NCI-H1436 treated with DMSO at 0.1 percent for 48 hours (cell line): ENCODE data around the gene ZNF341.

ENCODE experiments used
- DNase-seq: peaks from one replicate; lab custom pipeline; 2025; lab: John Stamatoyannopoulos, UW

Gene ZNF341

GRCh38 chr20:33702861-33703260 is 28.9 kb upstream of the ZNF341 start:
- no peak for DNase-seq

DNA sequence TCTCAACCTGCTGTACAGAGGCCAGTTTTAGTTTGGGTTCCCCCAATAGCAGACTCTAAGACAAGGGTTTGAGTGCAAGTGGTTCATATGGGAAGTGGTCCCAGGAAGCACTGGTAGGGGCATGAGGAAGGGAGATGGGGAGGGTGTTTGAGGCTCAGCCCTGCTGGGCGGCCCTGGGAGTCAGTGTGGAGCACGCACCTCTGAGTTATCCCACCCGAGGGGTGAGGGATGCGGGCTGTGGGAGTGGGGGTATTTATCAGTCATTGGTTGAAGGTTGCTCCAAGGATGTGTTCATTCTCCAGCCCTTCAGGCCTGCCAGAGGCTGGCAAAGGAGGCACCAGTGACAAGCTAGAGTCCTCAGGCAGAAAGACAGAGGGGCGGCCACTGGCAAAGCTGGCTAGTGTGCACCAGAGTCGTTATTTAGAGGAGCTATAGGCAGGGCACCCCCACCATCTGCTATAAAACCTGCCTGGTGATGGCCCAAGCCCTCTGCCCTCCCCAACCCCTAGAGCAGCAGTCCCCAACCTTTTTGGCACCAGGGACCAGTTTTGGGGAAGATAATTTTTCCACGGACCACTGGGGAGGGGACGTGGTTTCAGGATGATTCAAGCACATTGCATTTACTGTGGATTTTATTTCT is 28.2 kb upstream of the ZNF341 start:
- no peak for DNase-seq

DNA sequence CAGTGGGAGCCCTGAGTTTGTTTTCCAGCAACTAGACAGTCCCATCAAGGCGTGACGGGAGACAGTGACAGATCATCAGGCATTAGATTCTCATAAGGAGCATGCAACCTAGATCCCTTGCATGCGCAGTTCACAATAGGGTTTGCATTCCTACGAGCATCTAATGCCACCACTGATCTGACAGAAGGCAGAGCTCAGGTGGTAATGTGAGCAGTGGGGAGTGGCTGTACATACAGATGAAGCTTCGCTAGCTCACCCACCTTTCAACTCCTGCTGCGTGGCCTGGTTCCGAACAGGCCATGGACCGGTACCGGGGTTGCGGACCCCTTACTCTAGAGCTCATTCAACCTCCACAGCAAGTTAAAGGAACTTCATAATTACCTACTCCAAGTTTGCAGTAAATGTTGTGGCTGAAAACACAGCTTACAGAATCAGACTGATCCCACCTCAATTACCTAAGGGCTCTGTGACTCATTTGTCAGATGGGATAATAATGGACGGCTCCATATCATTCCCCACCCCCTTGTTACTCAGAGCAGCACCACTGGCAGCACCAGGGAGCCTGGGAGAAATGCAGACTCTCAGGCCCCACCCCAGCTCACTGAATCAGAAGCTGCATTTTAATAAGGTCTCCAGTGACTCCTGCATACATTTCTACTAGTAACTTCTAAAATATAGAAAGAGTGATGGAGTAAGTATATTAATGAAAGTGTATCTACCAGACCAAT is 27.4 kb upstream of the ZNF341 start:
- DNase-seq: no peak

- no peak for DNase-seq
Observed at GRCh38 chr20:33707668-33708067, 24.1 kb upstream of the ZNF341 start.

GRCh38 chr20:33709398-33709797 is 22.4 kb upstream of the ZNF341 start:
- DNase-seq: no peak

DNA sequence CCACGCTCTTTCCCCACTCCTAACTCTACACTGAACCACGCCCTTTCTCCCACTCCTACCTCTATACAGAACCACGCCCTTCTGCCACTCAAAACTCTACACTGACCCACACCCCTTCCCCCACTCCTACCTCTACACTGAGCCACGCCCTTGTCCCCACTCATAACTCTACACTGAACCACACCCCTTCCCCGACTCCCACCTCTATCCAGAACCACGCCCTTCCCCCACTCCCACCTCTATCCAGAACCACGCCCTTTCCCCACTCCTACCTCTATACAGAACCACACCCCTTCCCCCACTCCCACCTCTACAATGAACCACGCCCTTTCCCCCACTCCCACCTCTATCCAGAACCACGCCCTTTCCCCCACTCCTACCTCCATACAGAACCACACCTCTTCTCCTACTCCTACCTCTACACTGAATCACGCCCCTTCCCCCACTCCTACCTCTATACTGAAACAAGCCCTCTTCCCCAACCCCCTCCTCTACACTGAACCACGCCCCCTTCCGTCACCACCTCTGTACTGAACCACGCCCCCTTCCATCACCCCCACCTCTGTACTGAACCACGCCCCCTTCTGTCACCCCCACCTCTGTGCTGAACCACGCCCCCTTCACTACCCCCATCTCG is 21.8 kb upstream of the ZNF341 start:
- no peak for DNase-seq

- DNase-seq: no peak
Observed at GRCh38 chr20:33710681-33711445, 20.9 kb upstream of the ZNF341 start.

GRCh38 chr20:33711446-33711738 is 20.4 kb upstream of the ZNF341 start:
- DNase-seq: no peak

DNA sequence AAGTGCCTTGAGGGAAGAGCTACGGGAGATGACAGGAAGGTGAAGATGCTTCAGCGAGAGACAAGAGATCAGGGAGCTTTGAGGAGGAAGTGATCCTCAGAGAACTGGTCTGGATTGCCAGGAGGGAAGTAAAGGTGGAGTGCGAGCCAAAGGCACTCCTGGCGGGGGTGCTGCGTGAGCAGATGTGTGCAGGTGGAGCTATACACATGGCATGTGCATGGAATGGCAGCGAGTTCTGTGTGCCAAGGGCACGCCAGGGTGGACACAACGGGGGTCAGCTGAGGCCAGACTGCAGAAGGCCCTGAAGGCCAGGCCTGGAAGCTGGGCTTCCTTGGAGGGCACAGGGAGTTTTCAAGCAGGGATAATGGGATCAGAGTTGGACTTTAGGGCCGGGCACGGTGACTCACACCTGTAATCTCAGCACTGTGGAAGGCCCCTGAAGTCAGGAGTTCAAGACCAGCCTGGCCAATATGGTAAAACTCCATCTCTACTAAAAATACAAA is 17.9 kb upstream of the ZNF341 start:
- no peak for DNase-seq

DNA sequence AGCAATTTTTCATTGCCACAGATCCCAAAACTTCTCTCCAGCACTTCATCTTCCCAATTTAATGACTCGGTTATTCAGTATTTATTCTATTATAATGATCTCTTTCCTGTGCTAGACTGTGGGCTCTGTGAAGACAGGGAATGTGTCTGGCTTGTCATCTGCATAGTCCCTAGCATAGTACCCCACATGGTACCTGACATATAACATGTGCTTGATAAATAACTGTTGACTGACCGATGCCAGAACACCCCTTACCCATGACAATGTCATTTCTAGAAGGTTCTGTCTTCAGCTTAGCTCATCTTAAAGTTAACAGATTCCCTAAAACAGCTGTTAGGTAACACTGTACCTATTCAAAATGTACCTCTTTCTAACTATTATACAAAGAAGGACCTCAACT is 15.3 kb upstream of the ZNF341 start:
- DNase-seq: no peak

GRCh38 chr20:33719277-33719988 is 12.4 kb upstream of the ZNF341 start:
- DNase-seq: no peak

DNA sequence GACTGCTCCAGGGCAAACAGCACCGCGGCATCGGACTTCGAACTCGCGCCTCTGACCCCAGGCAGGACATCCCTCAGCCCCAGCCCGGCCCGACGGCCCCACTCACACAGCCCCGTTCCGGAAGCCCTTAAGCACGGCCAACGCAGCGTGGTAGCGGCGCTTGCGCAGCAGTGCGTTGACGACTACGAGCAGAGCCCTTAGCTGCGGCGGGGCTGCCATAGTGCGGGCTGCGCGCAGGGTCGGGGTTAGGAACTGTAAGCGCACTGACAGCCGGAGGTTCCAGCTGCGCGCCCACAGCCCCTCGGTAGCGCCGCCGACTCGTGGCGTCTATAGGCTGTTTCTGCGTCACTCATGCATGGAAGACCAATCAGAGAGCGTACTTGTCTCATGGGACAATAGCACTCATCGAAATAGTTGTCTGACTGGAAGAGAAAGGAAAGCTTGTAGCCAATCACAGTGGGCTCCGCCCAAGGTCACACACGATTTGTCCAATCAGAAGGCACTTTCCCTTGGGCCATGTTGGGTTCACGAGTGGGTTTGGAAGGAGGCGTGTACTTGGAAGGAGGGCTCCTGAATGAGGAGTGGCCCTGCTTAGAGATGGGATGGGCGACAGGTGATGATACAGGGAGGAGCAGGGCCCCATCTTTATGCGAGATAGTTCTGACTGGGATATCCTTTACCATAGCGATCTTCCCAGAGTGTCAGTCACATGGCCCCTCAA is 11.6 kb upstream of the ZNF341 start, which contains the start of gene PXMP4:
TSS of gene PXMP4 (minus strand) at position 322 of the 721 bp plus-strand sequence. CDS start at position 219, 103 bp downstream.
- peak; percentile 93 for DNase-seq

GRCh38 chr20:33721391-33722140 is 10.2 kb upstream of the ZNF341 start:
- DNase-seq: no peak

- no peak for DNase-seq
Observed at GRCh38 chr20:33724439-33725094, 7.2 kb upstream of the ZNF341 start.

DNA sequence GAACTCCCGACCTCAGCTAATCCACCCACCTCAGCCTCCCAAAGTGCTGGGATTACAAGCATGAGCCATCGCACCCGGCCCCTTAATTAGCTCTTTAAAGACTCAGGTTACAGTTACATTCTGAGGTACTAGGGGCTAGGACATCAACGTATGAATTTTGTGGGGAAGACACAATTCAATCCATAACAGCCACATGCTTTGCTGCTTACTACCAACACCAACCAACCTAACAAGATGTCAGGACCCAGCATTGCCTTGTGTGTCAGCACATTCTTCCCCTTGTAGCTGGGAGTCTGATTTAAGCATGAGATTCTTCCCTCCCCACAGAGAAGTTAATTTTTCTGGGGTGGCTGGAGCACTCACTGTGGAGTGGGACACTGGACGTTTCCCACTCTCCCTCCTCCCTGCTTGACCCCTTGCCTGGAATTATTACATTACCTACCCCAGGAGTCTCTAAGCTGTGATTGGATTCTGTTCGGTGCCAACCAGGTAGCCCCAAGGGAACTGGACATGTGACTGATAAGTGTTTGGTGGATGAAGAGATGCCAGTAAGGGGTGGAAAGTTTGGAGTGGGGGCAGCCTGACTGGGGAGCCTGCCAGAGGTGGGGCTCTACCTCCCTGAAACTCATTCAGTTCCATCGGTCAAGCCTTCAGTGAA is 6.1 kb upstream of the ZNF341 start:
- DNase-seq: no peak

GRCh38 chr20:33727115-33727479 is 4.7 kb upstream of the ZNF341 start:
- no peak for DNase-seq

GRCh38 chr20:33727806-33728205 is 4.0 kb upstream of the ZNF341 start:
- no peak for DNase-seq

DNA sequence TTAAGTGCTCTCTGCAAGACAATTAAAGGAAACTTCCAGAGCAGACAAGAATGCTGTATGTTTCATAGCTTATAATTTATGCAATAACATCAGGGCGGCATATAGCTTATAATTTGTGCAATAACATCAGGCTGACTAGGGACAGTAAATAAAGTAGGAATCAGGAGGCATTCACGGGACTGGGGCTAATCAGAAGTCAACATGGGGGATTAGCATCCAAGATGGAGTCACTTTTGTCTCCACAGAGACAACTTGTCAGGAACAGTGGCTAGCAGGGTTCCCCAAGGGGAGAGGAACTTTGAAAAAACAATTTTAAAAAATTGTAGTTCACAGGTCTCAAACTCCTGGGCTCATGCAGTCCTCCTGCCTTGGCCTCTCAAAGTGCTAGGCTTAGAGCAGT is 3.3 kb upstream of the ZNF341 start:
- DNase-seq: no peak

- no peak for DNase-seq
Observed at GRCh38 chr20:33729101-33729500, 2.7 kb upstream of the ZNF341 start.
